Cardiac fibroblast (primary cell): ENCODE data around the gene NOS2.
"Not testable (repeated sequence)": the region's sequence is repeated elsewhere in the genome, so short reads cannot be mapped to it uniquely, and the experiment has no call there.

Source experiments
- DNase-seq, 2 donors: peaks; one replicate each; pipeline versions ENCODE4 v3.0.0 to v3.0.0-alpha.2; 2010; ENCODE audit warnings: low read depth in 2 of 2
- H3K4me3 ChIP-seq, 2 donors: replicated peaks in 1 of 2; 1 replicate in 1 of 2; 2 replicates in 1 of 2; pipeline ENCODE4 v1.5.1; 2011; ENCODE audit warnings: low read depth in 2 of 2, low read length in 2 of 2, mild to moderate bottlenecking in 2 of 2, moderate library complexity in 1 of 2
- TF ChIP-seq, protein P1 (sequence below): IDR thresholded peaks from one replicate; pipeline ENCODE4 v1.5.1; 2011; ENCODE audit warnings: low read depth, mild to moderate bottlenecking, low read length, inconsistent platforms

The NOS2 gene

DNA sequence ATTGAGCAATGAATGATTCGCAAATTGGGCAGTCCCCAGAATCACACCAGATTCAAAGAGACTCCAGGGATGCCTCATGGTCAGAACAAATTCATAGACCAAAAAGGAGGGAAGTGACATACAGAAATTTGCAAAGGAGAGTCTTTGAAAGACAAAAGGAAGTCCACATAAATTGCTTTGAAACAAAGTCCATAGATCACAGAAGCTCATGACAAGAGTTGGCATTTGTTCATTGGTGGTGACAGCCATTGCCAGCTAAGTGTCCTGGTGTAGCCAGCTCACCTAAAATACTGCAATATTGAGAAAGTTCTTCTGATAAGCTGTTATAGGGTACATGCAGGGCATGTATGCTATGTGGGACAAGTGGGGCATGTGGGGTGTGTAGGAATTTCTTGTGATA, 37.4 kb upstream of the NOS2 start:
- not testable (repeated sequence) for DNase-seq

DNA sequence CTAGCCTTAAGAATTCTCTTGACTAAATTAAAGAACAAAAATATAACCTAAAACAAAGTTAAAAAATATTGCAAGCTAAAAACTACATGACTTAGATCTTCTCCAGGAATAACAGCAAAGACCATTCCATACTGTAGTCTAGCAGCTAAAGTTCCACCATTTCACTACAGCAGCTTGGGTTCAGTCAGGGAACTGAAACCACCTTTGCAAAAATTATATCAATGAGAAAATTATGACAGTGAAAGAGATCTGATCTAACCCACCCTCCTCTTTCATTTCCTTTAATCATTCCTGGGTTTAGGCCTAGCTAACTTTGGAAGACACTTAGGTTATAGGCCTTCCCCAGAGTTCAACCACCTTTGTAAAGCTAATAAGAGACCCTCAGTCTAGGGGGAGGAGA, 36.3 kb upstream of the NOS2 start:
- DNase-seq, result no peak
- no peak overlapping the region for H3K4me3 ChIP-seq
- TF ChIP-seq, protein P1, sequence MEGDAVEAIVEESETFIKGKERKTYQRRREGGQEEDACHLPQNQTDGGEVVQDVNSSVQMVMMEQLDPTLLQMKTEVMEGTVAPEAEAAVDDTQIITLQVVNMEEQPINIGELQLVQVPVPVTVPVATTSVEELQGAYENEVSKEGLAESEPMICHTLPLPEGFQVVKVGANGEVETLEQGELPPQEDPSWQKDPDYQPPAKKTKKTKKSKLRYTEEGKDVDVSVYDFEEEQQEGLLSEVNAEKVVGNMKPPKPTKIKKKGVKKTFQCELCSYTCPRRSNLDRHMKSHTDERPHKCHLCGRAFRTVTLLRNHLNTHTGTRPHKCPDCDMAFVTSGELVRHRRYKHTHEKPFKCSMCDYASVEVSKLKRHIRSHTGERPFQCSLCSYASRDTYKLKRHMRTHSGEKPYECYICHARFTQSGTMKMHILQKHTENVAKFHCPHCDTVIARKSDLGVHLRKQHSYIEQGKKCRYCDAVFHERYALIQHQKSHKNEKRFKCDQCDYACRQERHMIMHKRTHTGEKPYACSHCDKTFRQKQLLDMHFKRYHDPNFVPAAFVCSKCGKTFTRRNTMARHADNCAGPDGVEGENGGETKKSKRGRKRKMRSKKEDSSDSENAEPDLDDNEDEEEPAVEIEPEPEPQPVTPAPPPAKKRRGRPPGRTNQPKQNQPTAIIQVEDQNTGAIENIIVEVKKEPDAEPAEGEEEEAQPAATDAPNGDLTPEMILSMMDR, result no peak

More for the DNA sequence above, 37.4 kb upstream of the NOS2 start:
- H3K4me3 ChIP-seq, result not testable (repeated sequence)

DNA sequence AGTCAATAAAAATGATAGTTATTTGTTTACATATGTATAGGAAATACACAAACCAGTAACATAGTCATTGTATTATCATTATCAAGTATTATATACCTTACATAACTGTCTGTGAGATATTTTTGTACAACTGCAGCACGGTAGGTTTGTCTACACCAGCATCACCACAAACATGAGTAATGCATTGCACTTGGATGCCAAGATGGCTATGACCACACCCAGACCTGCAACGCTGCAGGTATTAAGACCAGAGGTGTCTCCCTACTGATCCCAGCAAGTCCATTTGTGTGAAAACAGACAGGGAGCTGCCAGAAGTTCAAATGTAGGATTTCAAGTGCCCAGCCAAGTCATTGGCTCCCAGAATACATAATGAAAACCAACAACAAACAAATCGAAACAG, 34.2 kb upstream of the NOS2 start:
- TF ChIP-seq, protein P1, result no peak
- no peak overlapping the region for H3K4me3 ChIP-seq
- DNase-seq, result no peak

DNA sequence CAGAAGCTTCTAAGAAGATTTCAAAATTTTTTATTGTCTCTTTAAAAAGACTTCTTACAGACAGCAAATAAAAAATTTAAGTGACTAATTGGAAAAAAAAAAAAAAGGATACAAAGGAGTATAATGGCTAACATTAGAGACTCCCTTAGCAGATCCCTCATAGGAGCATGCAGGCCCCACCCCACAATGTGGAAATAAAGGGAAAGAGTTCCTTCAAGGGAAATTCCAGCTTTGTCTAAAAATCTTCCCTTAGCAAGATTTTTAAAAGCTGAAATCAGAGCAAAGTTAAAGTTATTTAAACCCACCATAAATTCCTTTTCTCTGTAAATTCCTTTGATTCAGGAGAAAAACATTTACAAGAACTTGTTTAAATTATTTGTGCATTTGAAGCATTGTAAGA, 32.5 kb upstream of the NOS2 start:
- DNase-seq, result no peak
- TF ChIP-seq, protein P1, result no peak

DNA sequence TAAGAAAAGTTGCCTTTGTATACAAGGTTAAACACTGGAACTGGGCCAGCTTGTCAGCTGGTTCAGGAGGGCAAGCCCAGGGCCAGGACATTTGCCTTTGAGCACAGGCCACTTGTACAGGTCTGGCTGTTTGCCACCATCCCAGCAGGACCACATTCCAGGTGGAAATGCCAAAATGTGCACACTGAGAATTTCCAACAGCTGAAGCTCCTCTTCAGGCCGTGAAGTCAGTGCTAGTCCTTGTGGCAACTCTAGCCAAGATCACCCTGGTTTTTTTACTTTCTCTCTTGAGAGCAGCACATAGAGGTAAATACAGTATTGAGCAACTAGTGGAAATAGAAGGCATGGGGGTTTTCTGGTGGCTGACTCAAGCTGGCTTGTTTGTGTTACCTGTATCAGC, 29.6 kb upstream of the NOS2 start:
- not testable (repeated sequence) for H3K4me3 ChIP-seq, DNase-seq

More for the DNA sequence above, 32.5 kb upstream of the NOS2 start:
- no peak overlapping the region for H3K4me3 ChIP-seq

DNA sequence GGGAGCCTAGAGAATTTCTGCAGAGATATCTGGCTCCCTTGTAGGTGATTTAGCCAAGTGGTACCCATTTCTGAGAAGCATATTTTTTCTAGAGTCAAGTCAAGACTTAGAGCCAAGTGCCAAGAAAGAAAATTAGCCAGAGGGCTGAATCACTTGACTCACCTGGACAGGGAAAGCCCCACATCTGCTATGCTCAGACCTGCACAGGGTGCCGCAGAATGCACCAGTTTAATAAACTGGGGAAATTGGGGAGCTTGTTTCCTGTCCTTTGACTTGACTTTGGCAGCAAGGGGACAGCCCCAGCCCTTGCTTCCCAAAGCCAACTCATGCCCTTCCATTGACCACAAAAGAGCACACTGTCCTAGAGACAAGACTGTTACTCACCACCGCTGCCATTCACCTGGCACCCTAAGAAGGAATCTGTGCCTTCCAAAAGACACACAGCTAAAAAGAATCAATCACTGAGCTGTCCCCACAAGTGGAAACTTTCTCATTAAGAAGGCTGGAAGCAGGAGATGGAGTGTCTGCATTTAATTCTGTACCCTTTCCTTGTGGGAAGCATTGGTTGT, 28.9 kb upstream of the NOS2 start:
- not testable (repeated sequence) for DNase-seq

DNA sequence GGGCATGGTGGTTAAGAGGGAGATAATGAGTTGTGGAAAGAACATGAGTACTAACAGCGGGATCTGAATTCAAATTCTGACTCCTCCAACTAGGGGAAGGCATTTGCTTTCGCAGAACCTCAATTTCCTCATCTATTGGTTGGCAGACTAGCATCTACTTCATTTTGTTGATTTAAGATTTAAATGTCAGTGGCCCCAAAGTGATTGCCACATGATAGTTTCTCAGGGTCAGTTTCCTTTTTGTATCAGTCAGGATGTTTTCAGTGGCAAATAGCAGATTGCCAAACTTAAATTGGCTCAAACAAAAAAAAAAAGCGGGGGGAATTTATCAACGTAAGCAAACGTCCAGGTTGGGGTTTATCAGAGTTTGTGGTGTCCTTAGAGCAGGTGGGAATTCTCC, 25.1 kb upstream of the NOS2 start:
- TF ChIP-seq, protein P1, result no peak
- no peak for DNase-seq

More for the DNA sequence above, 28.9 kb upstream of the NOS2 start:
- H3K4me3 ChIP-seq, result not testable (repeated sequence)

DNA sequence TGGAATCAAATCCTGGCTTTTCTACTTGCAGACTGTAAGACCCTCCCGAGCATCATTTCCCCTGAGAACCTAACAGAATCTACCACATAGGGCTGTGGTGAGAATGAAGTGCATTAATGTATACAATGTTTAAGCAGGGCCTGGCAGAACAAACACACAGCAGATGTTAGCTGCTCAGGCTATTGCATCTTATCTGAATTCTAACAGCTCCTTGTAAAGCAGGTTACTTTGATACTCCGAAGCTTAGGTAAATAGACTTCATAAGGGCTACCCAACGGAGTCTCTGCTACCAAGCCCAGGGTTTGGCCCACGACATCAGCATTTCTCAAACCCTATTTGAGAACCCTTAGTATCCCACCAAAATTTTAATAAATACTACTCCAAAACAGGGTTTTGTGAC, 24.4 kb upstream of the NOS2 start:
- H3K4me3 ChIP-seq, result no peak overlapping the region
- no peak for DNase-seq
- TF ChIP-seq, protein P1, result no peak

More for the DNA sequence above, 25.1 kb upstream of the NOS2 start:
- H3K4me3 ChIP-seq, result no peak overlapping the region
